K562 (cell line): ENCODE measurements around the gene CLIP1. TPM values are rescaled to one million over a fixed set of nuclear protein-coding genes. Genes with fewer than 3 reads are reported as not detected.

ENCODE experiments used
- FOXK1 ChIP-seq: sonication (generic); formaldehyde crosslinking; IDR thresholded peaks from 2 replicates; pipeline ENCODE4 v1.8.0; 2022; ENCODE audit warnings: missing genetic modification reagents, mild to moderate bottlenecking, borderline replicate concordance
- HEY1 ChIP-seq: fragments of 250-450 bp; sonication (Bioruptor Pico); IDR thresholded peaks from 2 replicates; pipeline ENCODE4 v1.5.0; 2020; ENCODE audit warnings: mild to moderate bottlenecking, moderate library complexity, borderline replicate concordance
- HIVEP1 ChIP-seq: fragments of 250-450 bp; sonication (Bioruptor Pico); IDR thresholded peaks from 2 replicates; pipeline ENCODE4 v1.4.0; 2020; ENCODE audit warnings: mild to moderate bottlenecking
- MAZ ChIP-seq, 2 experiments: fragments of 450-650 bp in 1 of 2; sonication (generic) in 1 of 2; formaldehyde crosslinking; IDR thresholded peaks in 1 of 2; conservative IDR thresholded peaks in 1 of 2; 2 replicates each; pipeline versions ENCODE4 v1.4.0 to v1.5.0; 2020; ENCODE audit warnings: mild to moderate bottlenecking in 1 of 2, missing genetic modification reagents in 1 of 2
- MCM5 ChIP-seq: fragments of 450-650 bp; IDR thresholded peaks from 2 replicates; pipeline ENCODE4 v1.6.1; 2016; ENCODE audit warnings: low read depth
- NR2C1 ChIP-seq, 2 experiments: fragments of 450-650 bp; IDR thresholded peaks; 2 replicates each; pipeline ENCODE4 v1.6.1; 2017; ENCODE audit warnings: mild to moderate bottlenecking in 2 of 2, antibody characterized with exemption in 1 of 2, inconsistent platforms in 1 of 2, missing compliant biosample characterization in 1 of 2, missing genetic modification characterization in 1 of 2
- POLR2A ChIP-seq: fragments of 450-650 bp; conservative IDR thresholded peaks from 2 replicates; pipeline ENCODE4 v1.6.1; 2016
- RAD21 ChIP-seq, 2 experiments: fragments of 250-450 bp in 1 of 2; fragments of 450-650 bp in 1 of 2; sonication (Bioruptor Pico) in 1 of 2; formaldehyde crosslinking in 1 of 2; IDR thresholded peaks in 1 of 2; conservative IDR thresholded peaks in 1 of 2; 2 replicates each; pipeline versions ENCODE4 v1.4.0 to v1.8.0; 2020 to 2022; ENCODE audit warnings: mild to moderate bottlenecking in 2 of 2, moderate library complexity in 1 of 2
- RNF2 ChIP-seq: sonication (generic); IDR thresholded peaks from 2 replicates; pipeline ENCODE4 v1.6.1; 2016
- SMARCB1 ChIP-seq: IDR thresholded peaks from 2 replicates; pipeline ENCODE4 v1.6.1; 2011; ENCODE audit warnings: improper control_type of control experiment, low read depth; ENCODE audit not compliant: insufficient read length
- SNRNP70 ChIP-seq: fragments of 200-400 bp; formaldehyde crosslinking; optimal IDR thresholded peaks from 2 replicates; pipeline ENCODE3; 2017; ENCODE audit warnings: low read depth, low read length
- TFAM ChIP-seq: fragments of 250-450 bp; sonication (Bioruptor Pico); conservative IDR thresholded peaks from 2 replicates; pipeline ENCODE4 v1.5.0; 2021; ENCODE audit warnings: mild to moderate bottlenecking, moderate library complexity
- YBX1 ChIP-seq: fragments of 450-650 bp; IDR thresholded peaks from 2 replicates; pipeline ENCODE4 v1.7.1; 2016; ENCODE audit warnings: mild to moderate bottlenecking
- ZNF707 ChIP-seq: fragments of 250-450 bp; sonication (Bioruptor Pico); conservative IDR thresholded peaks from 2 replicates; pipeline ENCODE4 v1.8.0; 2022; ENCODE audit warnings: inconsistent platforms, mild to moderate bottlenecking, moderate library complexity
- ZNF717 ChIP-seq: fragments of 250-450 bp; sonication (Bioruptor Pico); IDR thresholded peaks from 2 replicates; pipeline ENCODE4 v1.5.0; 2021
- polyA plus RNA-seq, 8 experiments: library from polyadenylated mRNA; depleted of rRNA in 4 of 8; stranded (reverse) in 5 of 8; unstranded in 3 of 8; fragments of >200 nt; fragmentation: Nextera tagmentation in 2 of 8; fragmentation: Illumina TruSeq in 1 of 8; extraction: Ambion mirVana in 2 of 8; extraction: Trizol in 1 of 8; gene quantifications; 2 replicates each; pipeline versions ENCODE4 v1.2.1 to v1.2.3, GENCODE V29; 2011 to 2014; ENCODE audit warnings: inconsistent platforms in 1 of 8, missing spikeins in 1 of 8
- total RNA-seq, 7 experiments: library from RNA; depleted of rRNA in 6 of 7; stranded (reverse); fragments of >200 nt in 6 of 7; fragmentation: Illumina TruSeq in 2 of 7; extraction: Trizol in 2 of 7; gene quantifications; 2 replicates each; pipeline versions ENCODE4 v1.2.1 to v1.2.3, GENCODE V29; 2011 to 2021; ENCODE audit warnings: low replicate concordance in 1 of 7
- TF ChIP-seq, protein P1 (sequence below), 2 experiments: fragments of 450-650 bp; formaldehyde crosslinking in 1 of 2; IDR thresholded peaks; 2 replicates each; pipeline versions ENCODE4 v1.4.0 to v1.6.1; 2014 to 2020; ENCODE audit warnings: mild to moderate bottlenecking in 2 of 2, borderline replicate concordance in 1 of 2, low read depth in 1 of 2
- TF ChIP-seq, protein P2 (sequence below): fragments of 450-650 bp; IDR thresholded peaks from 2 replicates; pipeline ENCODE4 v1.6.1; 2017; ENCODE audit warnings: antibody characterized with exemption, mild to moderate bottlenecking

Gene CLIP1
- total and polyA plus RNA-seq, 9 of the 15 experiments (the other 6 are each of a cell fraction or from before 2014, with no cell fraction given), result 5.8 to 33.9 (median 27.6) TPM

DNA sequence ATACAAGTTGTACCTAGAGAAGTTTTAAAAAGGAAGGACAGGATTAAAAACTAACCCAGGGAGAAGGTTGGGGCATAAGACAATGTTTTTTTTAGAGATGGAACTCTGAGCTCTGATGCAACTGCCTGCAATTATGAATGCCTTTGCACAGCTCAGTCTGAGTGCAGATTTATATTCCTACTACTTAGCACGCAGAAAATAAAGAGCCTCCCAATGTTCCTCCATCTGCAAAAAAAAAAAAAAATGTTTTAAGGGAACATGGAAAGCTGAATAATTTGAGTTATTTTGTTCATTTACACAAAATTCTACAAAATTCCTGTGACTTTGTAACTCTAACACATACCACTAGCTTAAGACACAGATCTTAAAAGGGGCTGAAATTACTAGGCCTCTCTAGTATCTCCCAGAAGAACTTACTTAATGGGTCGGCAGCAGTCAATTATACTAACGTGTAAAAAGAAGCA lies 15.7 kb downstream of the CLIP1 start (continued):
- TF ChIP-seq, protein P1, sequence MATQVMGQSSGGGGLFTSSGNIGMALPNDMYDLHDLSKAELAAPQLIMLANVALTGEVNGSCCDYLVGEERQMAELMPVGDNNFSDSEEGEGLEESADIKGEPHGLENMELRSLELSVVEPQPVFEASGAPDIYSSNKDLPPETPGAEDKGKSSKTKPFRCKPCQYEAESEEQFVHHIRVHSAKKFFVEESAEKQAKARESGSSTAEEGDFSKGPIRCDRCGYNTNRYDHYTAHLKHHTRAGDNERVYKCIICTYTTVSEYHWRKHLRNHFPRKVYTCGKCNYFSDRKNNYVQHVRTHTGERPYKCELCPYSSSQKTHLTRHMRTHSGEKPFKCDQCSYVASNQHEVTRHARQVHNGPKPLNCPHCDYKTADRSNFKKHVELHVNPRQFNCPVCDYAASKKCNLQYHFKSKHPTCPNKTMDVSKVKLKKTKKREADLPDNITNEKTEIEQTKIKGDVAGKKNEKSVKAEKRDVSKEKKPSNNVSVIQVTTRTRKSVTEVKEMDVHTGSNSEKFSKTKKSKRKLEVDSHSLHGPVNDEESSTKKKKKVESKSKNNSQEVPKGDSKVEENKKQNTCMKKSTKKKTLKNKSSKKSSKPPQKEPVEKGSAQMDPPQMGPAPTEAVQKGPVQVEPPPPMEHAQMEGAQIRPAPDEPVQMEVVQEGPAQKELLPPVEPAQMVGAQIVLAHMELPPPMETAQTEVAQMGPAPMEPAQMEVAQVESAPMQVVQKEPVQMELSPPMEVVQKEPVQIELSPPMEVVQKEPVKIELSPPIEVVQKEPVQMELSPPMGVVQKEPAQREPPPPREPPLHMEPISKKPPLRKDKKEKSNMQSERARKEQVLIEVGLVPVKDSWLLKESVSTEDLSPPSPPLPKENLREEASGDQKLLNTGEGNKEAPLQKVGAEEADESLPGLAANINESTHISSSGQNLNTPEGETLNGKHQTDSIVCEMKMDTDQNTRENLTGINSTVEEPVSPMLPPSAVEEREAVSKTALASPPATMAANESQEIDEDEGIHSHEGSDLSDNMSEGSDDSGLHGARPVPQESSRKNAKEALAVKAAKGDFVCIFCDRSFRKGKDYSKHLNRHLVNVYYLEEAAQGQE (IDR thresholded peaks at IDR 0.05; ENCODE audit: borderline replicate concordance), result no peak
- TF ChIP-seq, protein P1 (CRISPR knock-in tag; IDR thresholded peaks at IDR 0.05; ENCODE audit: low read depth), result no peak
- TF ChIP-seq MAZ (CRISPR knock-in tag; conservative IDR thresholded peaks at IDR 0.05 in 1 of 2, IDR thresholded peaks at IDR 0.05 in 1 of 2) (0 out of 4 replicates have a peak, but pooled peaks of 1 of the 2 experiments have one; percentile 12), HIVEP1 (CRISPR knock-in tag) (0 out of 2 replicates have a peak, but pooled peaks have one; percentile 23), ZNF717 (no peak), SMARCB1 (no peak), TFAM (CRISPR knock-in tag) (no peak), SNRNP70 (no peak), NR2C1 (IDR thresholded peaks at IDR 0.05) (no peak), NR2C1 (tag; IDR thresholded peaks at IDR 0.05) (peak; percentile 45), MCM5 (no peak), HEY1 (CRISPR knock-in tag) (no peak), YBX1 (no peak), POLR2A (no peak), RAD21 (CRISPR knock-in tag; conservative IDR thresholded peaks at IDR 0.05 in 1 of 2, IDR thresholded peaks at IDR 0.05 in 1 of 2) (no peak), FOXK1 (CRISPR knock-in tag) (no peak), ZNF707 (CRISPR knock-in tag) (no peak), RNF2 (no peak)
- TF ChIP-seq, protein P2, sequence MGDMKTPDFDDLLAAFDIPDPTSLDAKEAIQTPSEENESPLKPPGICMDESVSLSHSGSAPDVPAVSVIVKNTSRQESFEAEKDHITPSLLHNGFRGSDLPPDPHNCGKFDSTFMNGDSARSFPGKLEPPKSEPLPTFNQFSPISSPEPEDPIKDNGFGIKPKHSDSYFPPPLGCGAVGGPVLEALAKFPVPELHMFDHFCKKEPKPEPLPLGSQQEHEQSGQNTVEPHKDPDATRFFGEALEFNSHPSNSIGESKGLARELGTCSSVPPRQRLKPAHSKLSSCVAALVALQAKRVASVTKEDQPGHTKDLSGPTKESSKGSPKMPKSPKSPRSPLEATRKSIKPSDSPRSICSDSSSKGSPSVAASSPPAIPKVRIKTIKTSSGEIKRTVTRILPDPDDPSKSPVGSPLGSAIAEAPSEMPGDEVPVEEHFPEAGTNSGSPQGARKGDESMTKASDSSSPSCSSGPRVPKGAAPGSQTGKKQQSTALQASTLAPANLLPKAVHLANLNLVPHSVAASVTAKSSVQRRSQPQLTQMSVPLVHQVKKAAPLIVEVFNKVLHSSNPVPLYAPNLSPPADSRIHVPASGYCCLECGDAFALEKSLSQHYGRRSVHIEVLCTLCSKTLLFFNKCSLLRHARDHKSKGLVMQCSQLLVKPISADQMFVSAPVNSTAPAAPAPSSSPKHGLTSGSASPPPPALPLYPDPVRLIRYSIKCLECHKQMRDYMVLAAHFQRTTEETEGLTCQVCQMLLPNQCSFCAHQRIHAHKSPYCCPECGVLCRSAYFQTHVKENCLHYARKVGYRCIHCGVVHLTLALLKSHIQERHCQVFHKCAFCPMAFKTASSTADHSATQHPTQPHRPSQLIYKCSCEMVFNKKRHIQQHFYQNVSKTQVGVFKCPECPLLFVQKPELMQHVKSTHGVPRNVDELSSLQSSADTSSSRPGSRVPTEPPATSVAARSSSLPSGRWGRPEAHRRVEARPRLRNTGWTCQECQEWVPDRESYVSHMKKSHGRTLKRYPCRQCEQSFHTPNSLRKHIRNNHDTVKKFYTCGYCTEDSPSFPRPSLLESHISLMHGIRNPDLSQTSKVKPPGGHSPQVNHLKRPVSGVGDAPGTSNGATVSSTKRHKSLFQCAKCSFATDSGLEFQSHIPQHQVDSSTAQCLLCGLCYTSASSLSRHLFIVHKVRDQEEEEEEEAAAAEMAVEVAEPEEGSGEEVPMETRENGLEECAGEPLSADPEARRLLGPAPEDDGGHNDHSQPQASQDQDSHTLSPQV, result peak; percentile 66; the same call in 1 of the 2 replicates
